ENCODE data around the gene HES5. TPM values are rescaled to one million over a fixed set of nuclear protein-coding genes. Genes with fewer than 3 reads are reported as not detected.

The HES5 gene
- total RNA-seq, 1 donor from 2014 or later: not detected

DNA sequence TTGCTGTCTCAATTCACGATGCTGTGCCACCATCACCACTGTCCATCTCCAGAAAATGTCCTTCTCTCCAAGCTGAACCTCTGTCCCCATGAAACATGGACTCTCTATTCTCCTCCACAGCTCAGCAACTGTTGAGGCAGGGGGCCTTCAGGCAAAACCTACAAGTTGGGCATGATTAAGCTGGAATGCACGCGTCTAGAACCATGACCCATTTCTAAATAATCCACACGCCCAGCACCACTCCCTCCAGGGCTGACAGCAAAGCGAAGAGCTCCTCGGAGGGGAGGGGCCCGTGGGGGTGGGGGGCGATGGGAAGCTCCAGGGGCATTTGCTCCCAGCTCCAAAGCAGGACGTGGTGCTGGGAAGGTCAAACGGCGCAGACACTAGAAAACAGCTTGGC lies 3.3 kb upstream of the HES5 start:
- intact Hi-C loops (cut with micrococcal nuclease): no loop called here

GRCh38 chr1:2532485-2533160 lies 2.6 kb upstream of the HES5 start:
- intact Hi-C loops (cut with micrococcal nuclease): no loop called here

- intact Hi-C loops (cut with micrococcal nuclease): no loop called here
Observed at GRCh38 chr1:2530513-2531361, 674 bp upstream of the HES5 start.

DNA sequence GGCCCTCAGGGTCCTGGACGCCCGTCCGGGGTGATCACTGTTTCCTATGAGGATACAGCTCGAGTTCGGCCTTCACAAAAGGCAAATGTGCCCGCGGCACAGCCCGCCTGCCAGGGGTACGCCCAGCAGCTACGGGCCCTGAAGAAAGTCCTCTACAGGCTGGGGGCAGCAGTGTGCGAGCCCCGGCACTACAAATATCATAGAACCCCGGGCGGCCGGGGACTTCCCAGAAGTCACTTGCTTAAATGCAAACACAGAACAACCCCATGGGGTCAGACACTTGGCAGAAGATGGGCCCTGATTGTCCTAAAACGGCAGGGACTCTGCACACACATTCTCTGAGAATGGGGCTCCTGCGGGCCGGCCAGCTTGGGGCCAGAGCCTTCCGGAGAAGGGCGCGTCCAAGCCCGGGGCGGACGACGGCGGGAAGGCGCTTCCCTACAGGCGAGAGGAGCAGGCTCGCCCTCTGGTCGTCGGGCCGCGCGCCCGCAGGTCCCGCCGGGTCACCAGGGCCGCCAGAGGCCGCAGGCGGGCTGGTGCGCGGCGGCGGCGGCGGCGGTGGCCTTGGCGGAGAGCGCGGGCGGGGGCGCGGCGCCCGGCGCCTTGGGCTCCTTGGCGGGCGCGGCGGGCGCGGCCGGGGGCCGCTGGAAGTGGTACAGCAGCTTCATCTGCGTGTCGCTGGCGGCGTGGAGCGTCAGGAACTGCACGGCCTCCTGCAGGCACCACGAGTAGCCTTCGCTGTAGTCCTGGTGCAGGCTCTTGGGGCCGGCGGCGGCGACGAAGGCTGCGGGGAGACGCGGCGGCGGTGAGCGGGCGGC lies 888 bp downstream of the HES5 start:
- intact Hi-C loops (cut with micrococcal nuclease): no loop called here

DNA sequence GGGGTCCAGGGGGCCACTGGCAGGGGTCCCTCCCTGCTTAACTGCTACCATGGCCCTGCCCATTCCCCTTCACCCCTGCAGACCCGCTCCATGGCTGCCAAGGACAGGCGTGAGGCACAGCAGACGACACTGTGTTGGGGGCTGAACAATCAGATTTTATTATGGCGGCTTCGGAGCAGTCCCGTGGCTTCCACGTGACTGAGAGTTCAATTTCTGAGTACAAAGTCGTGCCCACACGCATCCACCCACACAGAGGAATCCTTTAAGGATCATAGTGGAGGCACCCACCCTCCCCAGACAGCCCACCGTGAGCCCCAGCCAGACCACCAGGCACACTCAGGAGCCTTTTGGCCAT lies 1.5 kb downstream of the HES5 start:
- intact Hi-C loops (cut with micrococcal nuclease): no loop called here

GRCh38 chr1:2528016-2528415 lies 2.0 kb downstream of the HES5 start:
- intact Hi-C loops (cut with micrococcal nuclease): no loop called here

DNA sequence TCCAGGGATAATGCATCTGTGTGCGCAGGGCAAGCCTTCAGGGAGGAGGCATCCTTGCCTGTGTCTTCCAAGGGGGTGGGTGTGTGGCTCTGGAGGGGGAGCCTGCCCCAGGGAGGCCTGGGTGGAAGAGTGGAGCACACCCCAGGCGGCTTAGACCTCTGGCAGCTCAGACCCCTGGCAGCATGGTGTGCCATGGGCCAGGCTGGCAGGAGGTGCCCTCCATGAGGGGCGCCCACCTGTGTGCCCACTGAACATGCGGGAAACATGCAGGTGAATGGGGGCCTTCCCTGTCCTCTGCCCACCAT lies 2.6 kb downstream of the HES5 start:
- intact Hi-C loops (cut with micrococcal nuclease): loop anchor here (2.0 kb wide), 1 partner anchor 323 kb away; no protein-coding TSS in a partner anchor

DNA sequence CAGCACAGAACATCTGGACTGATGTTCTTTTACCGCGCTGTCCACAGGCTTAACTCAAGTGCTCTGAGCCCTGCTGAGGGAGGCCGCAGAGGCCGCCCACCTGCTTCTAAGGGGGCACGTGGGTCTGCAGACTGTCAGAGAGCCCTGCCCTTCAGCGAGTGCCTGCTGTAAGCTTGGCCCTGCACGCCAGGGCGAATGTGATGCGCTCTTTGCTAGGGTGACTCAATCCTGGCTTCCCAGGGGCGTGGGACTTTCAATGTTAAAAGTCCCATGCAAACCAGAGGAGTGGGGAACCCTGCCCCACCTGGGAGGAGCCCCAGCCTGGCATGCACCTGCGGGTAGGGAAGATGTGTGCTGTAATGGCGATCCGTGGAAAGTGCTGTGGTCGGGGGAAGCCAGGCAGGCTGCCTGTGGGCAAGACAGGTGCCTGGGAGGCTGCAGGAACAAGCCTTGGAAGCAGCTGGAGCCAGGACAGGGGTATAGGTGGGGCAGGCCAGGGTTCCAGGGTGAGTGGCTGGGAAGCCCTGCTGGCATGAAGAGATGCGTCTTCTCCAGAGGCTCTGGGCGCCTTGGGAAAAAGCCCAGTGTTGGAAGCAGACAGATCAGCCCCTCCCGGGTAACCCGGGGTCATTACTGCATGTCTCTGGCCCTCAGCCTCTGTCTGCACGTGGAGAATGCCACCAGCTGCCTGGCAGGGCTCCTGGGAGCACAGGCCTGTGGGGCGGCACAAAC lies 3.1 kb downstream of the HES5 start:
- intact Hi-C loops (cut with micrococcal nuclease): loop anchor here (1.0 to 2.0 kb wide), 7 partner anchors 20 to 394 kb away; partner anchors contain the start of genes MORN1, PEX10, PRXL2B and RER1

DNA sequence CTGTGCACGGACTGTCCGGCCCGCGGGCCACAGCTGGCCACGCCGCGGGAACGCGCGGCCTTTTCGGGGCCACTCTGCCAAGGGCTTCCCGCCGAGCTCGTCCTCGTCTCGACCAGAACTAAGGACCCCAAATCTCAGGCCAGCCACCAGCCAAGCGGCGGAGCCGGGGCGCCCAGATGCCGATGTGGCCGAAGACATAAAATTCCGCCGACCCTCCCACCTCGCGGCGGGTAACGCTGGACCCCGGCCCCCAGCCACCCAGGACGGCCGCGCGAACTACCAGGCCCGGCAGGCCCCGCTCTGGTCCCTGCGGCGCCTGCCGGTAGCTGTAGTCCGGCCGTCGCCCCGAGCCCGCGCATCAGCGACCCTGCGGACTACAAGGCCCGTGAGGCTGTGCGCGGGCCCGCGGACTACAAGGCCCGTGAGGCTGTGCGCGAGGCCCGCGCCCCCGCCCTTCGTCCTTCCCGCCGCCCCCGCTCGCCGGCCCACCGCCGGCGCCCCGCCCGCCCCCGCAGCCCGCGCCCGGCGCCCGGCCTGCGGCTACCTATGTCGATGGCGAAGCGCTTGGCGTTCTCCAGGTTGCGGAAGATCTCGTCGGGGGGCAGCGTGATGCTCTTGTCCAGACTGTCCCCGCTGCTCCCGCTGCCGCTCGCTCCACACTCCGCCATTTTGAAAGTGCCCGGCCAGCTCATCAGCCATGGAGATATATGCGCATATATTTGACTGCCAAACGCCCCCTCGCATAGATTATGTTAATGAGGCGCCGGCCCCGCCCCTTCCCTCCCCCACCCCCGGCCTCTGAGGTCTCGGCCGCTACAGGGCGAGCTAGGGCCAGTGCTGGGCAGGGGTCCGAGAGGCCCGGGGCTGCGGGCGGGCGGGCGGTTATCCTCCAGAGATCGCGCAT lies 3.9 kb downstream of the HES5 start, which contains the start of gene PANK4:
TSS of gene PANK4 (minus strand) at position 677 of the 904 bp plus-strand sequence. CDS start at position 668, 9 bp downstream.
- intact Hi-C loops (cut with micrococcal nuclease): loop anchor here (1.0 to 2.0 kb wide), 7 partner anchors 21 to 393 kb away; partner anchors contain the start of genes MORN1, PEX10, PRXL2B and RER1

GRCh38 chr1:2525572-2525919 lies 4.5 kb downstream of the HES5 start:
- intact Hi-C loops (cut with micrococcal nuclease): no loop called here

DNA sequence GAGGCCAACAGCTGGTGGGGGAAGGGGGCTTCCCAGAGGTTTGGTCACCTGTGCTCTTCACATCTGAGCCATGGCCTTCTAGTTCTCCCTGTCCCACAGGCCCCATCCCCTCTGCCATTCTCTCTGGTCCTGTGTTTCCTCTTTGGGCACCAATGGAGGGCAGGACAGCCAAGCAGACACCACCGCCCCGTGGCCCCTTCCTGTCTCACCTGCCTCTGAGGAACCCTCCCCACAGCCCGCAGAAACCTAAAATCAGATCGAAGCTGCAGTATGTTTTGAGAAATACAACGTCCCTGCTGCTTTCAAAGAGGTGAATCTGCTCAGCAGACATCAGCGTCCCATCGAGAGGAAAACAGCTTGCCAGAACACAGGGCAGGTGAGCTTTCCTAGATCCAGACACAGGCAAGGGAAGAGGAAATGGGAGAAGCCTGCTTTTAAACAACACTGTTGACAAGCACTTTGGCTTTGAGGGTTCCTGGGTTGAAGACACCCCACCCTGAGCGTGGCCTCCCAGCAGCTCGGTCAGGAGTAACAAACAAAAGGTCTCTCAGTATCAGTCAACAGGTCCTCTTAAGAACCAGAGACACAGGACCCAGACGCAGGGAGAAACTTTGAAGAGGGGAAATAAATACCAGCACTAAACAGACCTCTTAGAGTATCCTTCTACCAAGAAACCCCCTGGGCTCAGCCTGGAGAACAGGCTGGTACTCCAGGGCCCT lies 6.0 kb downstream of the HES5 start:
- intact Hi-C loops (cut with micrococcal nuclease): no loop called here

- intact Hi-C loops (cut with micrococcal nuclease): no loop called here
Observed at GRCh38 chr1:2523191-2523890, 6.7 kb downstream of the HES5 start.

DNA sequence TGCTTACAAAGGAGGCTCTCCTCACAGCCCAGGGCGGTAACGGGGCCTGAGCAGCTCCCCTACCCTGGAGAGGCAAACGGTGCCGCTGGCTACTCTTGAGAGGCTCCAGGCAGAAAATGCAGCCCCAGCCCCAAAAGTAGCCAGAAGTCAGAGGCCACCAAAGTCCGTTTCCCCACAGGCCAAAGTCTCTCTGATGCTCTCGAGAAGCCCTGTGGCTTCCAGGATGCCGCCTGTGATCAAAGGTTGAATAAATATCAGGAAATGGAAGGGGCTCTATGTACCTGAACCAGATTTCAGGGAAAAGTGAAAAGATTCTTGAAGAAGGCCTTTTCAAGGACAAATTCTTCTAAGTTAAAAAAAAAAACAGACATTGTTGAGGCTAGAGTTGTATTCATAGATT lies 7.8 kb downstream of the HES5 start:
- intact Hi-C loops (cut with micrococcal nuclease): no loop called here

GRCh38 chr1:2520806-2521205 lies 9.3 kb downstream of the HES5 start:
- intact Hi-C loops (cut with micrococcal nuclease): no loop called here

DNA sequence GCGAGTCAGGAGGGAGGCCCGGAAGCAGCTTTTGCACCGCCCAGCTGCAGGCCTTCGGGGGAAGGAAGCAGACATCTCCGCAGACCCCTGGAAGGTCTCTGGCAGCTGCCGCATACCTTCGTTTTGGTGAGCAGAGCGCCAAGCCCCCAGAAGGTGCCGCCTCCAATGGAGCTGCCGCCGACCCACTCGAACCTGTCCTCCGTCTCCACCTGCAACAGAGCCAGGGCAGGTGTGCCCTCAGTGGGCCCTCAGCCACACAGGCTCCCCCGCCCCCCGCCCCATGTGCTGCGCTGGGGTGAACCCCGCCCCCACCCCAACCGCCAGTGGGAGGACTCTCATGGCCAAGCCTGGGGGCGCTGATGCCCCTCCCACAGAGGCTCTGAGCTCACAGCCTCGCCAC lies 9.9 kb downstream of the HES5 start:
- intact Hi-C loops (cut with micrococcal nuclease): no loop called here

DNA sequence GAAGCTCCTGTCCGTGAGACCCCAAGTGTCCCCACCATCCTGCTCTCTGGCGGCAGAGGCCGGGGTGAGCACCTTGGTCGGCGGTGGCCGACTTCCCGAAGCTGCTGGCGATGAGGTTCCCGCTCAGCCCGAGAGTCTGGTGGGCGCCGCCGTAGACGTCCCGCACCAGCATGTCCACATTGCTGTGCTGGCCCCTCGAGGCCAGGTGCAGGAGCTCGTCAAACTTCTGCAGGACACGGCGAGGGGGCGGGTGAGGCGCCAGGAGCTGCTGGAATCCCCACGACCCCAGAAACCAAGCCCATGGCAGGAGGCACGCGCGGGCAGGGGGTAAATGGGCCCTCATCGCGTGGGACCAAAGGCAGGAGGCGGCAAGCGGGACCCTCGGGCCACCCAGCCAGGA lies 10.3 kb downstream of the HES5 start:
- intact Hi-C loops (cut with micrococcal nuclease): no loop called here

DNA sequence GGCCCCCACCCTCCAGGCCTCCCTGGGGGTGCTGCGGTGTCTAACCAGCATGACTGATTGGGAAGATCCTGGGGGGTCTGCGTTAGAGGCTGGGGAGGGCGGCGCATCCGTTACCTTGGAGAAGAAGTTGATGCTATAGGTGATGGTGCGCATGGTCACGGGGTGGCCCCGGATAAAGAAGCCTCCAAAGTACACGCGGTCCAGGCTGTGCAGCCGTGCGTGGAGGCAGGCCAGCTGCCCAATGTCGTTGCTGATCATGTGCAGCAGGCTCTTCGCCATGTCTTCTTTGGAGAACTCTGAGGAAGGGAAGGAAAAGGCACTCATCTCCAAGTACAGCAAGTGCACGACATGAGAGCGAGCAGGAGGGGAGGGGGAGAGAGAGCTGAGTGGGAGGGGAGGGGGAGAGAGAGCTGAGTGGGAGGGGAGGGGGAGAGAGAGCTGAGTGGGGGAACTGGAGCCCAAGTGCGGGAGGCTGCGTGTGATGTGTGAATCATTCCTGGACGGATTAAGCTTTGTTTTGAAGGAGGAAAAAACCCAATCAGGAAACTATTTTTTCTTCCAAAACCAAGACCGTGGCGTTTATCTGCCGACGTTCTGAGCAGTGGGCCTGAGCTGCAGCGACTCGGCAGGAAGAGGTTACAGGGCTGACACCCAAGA lies 10.9 kb downstream of the HES5 start:
- intact Hi-C loops (cut with micrococcal nuclease): no loop called here

DNA sequence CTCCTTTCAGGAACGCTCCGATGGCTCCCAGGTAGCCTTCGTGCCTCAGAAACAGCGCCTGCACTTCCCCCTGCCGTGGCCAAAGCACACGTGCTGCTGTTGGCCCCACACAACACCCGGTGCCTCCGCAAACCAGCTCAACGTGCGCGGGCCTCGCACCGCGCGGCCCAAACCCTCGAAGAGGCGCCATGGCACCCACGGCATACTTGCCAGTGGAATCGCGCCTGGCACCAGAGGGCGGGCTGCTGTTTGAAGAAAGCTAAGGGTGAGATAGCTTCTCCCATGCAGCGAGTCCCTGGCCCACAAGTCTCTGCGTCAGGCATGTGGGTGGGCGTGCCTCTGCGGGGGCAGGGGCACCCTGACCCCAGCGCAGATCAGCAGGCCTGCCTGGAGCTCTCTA lies 11.5 kb downstream of the HES5 start:
- intact Hi-C loops (cut with micrococcal nuclease): no loop called here
